ENCODE data around the gene LUZP2.

LUZP2 gene

GRCh38 chr11:24767411-24767810 is 270.6 kb downstream of the LUZP2 start:
- Histone ChIP-seq H3K27me3 (replicated peaks; ENCODE audit: control insufficient read depth, insufficient read depth, low read length, poor library complexity, severe bottlenecking) (no peaks in the 10 kb centered on the region), H3K36me3 (ENCODE audit: control insufficient read depth, insufficient read depth, low read length) (no peaks in the 10 kb centered on the region), H3K4me3 (ENCODE audit: insufficient read depth, low read depth, low read length, poor library complexity, severe bottlenecking) (no peak overlapping the region), H3K4me1 (ENCODE audit: control insufficient read depth, insufficient read depth, low read length, poor library complexity, severe bottlenecking) (no peaks in the 10 kb centered on the region), H3K27ac (ENCODE audit: insufficient read depth, low read length, poor library complexity, severe bottlenecking) (no peak overlapping the region), H3K9me3 (ENCODE audit: control insufficient read depth, low read length) (no peaks in the 10 kb centered on the region)
- DNase-seq, result no peak

- DNase-seq, result no peak
- no peak overlapping the region for H3K27ac ChIP-seq (ENCODE audit: insufficient read depth, low read length, poor library complexity, severe bottlenecking)
- no peak overlapping the region for H3K4me3 ChIP-seq (ENCODE audit: insufficient read depth, low read depth, low read length, poor library complexity, severe bottlenecking)
- no peaks in the 10 kb centered on the region for H3K4me1 ChIP-seq (ENCODE audit: control insufficient read depth, insufficient read depth, low read length, poor library complexity, severe bottlenecking)
- H3K9me3 ChIP-seq (ENCODE audit: control insufficient read depth, low read length), result no peaks in the 10 kb centered on the region
- no peaks in the 10 kb centered on the region for H3K27me3 ChIP-seq (replicated peaks; ENCODE audit: control insufficient read depth, insufficient read depth, low read length, poor library complexity, severe bottlenecking)
- no peaks in the 10 kb centered on the region for H3K36me3 ChIP-seq (ENCODE audit: control insufficient read depth, insufficient read depth, low read length)
These were observed 276.5 kb downstream of the LUZP2 start for GRCh38 chr11:24773322-24773721.

DNA sequence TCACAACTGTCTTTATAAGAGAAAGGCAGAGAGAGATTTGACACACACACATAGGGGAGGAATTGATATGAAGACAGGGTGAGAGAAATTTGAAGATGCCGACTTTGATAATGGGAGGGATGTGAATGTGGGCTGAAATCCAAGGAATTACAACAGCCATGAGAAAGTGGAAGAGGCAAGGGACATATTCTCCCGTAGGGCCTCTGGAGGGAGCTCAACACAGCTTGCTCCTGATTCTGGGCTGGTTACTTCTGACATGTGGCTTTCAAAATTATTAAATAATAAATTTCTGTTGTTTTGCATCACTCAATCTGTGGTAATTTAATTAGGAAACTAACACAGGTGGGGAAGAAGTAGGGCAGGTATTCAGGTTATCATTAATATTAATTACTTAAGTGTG is 282.9 kb downstream of the LUZP2 start:
- no peaks in the 10 kb centered on the region for H3K4me1 ChIP-seq (ENCODE audit: control insufficient read depth, insufficient read depth, low read length, poor library complexity, severe bottlenecking)
- no peak overlapping the region for H3K27ac ChIP-seq (ENCODE audit: insufficient read depth, low read length, poor library complexity, severe bottlenecking)
- H3K9me3 ChIP-seq (ENCODE audit: control insufficient read depth, low read length), result no peaks in the 10 kb centered on the region
- H3K36me3 ChIP-seq (ENCODE audit: control insufficient read depth, insufficient read depth, low read length), result no peaks in the 10 kb centered on the region
- DNase-seq, result no peak
- no peaks in the 10 kb centered on the region for H3K27me3 ChIP-seq (replicated peaks; ENCODE audit: control insufficient read depth, insufficient read depth, low read length, poor library complexity, severe bottlenecking)
- H3K4me3 ChIP-seq (ENCODE audit: insufficient read depth, low read depth, low read length, poor library complexity, severe bottlenecking), result no peak overlapping the region

GRCh38 chr11:24781288-24781687 is 284.4 kb downstream of the LUZP2 start:
- Histone ChIP-seq H3K4me1 (ENCODE audit: control insufficient read depth, insufficient read depth, low read length, poor library complexity, severe bottlenecking) (no peaks in the 10 kb centered on the region), H3K36me3 (ENCODE audit: control insufficient read depth, insufficient read depth, low read length) (no peaks in the 10 kb centered on the region), H3K27ac (ENCODE audit: insufficient read depth, low read length, poor library complexity, severe bottlenecking) (no peak overlapping the region), H3K9me3 (ENCODE audit: control insufficient read depth, low read length) (no peaks in the 10 kb centered on the region), H3K4me3 (ENCODE audit: insufficient read depth, low read depth, low read length, poor library complexity, severe bottlenecking) (no peak overlapping the region), H3K27me3 (replicated peaks; ENCODE audit: control insufficient read depth, insufficient read depth, low read length, poor library complexity, severe bottlenecking) (no peaks in the 10 kb centered on the region)
- no peak for DNase-seq

DNA sequence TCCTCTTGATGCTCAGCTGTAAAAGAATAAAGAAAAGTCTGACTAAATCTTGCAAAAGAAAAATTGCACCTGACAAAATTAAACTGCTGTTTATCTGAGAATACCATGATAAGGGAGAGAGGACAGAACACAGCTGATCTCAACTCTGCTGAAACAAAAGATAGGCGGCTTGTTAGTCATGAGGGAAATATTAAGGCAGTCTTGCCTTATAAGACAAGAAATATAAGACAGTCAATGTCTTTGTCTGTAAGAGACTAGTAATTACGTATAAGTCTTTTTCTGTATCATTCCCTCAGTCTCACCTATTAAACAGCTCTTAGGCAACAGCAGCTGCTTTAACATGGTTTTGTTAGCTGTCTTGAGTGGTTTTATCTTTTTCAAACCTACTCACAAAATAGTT is 296.6 kb downstream of the LUZP2 start:
- Histone ChIP-seq H3K27me3 (replicated peaks; ENCODE audit: control insufficient read depth, insufficient read depth, low read length, poor library complexity, severe bottlenecking) (no peaks in the 10 kb centered on the region), H3K4me1 (ENCODE audit: control insufficient read depth, insufficient read depth, low read length, poor library complexity, severe bottlenecking) (no peaks in the 10 kb centered on the region), H3K4me3 (ENCODE audit: insufficient read depth, low read depth, low read length, poor library complexity, severe bottlenecking) (no peak overlapping the region), H3K9me3 (ENCODE audit: control insufficient read depth, low read length) (no peaks in the 10 kb centered on the region), H3K36me3 (ENCODE audit: control insufficient read depth, insufficient read depth, low read length) (no peaks in the 10 kb centered on the region), H3K27ac (ENCODE audit: insufficient read depth, low read length, poor library complexity, severe bottlenecking) (no peak overlapping the region)
- no peak for DNase-seq

DNA sequence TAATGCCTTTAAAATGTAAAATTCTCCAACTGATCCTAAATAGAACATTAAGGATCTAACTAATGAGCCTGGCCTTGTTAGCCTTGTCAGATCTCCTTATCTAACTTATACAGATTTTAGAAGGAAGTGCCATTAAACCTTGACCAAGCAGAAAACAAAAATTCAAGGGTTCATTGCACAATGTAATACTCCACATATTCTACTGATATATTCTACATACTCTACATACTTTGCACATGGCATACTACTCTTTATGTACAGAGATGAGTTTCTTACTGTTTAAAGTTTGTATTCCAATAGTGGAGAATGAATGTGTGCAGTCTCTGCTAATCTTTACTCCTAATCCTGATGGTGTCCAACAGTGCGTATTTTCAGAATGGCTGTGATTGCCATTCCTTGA is 297.2 kb downstream of the LUZP2 start:
- Histone ChIP-seq H3K36me3 (ENCODE audit: control insufficient read depth, insufficient read depth, low read length) (no peaks in the 10 kb centered on the region), H3K9me3 (ENCODE audit: control insufficient read depth, low read length) (no peaks in the 10 kb centered on the region), H3K4me3 (ENCODE audit: insufficient read depth, low read depth, low read length, poor library complexity, severe bottlenecking) (no peak overlapping the region), H3K27ac (ENCODE audit: insufficient read depth, low read length, poor library complexity, severe bottlenecking) (no peak overlapping the region), H3K27me3 (replicated peaks; ENCODE audit: control insufficient read depth, insufficient read depth, low read length, poor library complexity, severe bottlenecking) (no peaks in the 10 kb centered on the region), H3K4me1 (ENCODE audit: control insufficient read depth, insufficient read depth, low read length, poor library complexity, severe bottlenecking) (no peaks in the 10 kb centered on the region)
- no peak for DNase-seq

DNA sequence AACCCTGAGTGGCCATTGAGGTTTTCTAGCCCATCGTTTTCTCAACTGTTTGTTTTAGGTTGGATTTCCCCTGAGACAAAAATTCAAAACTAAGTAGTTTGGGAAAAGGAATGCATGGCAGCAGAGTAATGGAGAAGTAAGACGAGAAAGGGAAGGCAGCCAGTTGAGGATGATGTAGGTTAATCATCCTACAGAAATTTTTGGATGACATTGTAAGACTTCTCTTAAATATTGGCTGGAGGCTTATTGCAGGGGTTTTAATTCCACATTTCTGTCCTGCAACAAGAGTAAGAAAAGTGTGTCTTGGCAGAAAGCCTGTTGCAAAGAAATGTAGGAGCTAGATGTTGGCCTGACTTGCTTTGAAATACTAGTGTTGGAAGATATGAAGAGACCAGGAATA is 308.8 kb downstream of the LUZP2 start:
- H3K4me3 ChIP-seq (ENCODE audit: insufficient read depth, low read depth, low read length, poor library complexity, severe bottlenecking), result no peak overlapping the region
- no peaks in the 10 kb centered on the region for H3K4me1 ChIP-seq (ENCODE audit: control insufficient read depth, insufficient read depth, low read length, poor library complexity, severe bottlenecking)
- DNase-seq, result no peak
- no peaks in the 10 kb centered on the region for H3K27me3 ChIP-seq (replicated peaks; ENCODE audit: control insufficient read depth, insufficient read depth, low read length, poor library complexity, severe bottlenecking)
- H3K27ac ChIP-seq (ENCODE audit: insufficient read depth, low read length, poor library complexity, severe bottlenecking), result no peak overlapping the region
- H3K36me3 ChIP-seq (ENCODE audit: control insufficient read depth, insufficient read depth, low read length), result no peaks in the 10 kb centered on the region
- no peaks in the 10 kb centered on the region for H3K9me3 ChIP-seq (ENCODE audit: control insufficient read depth, low read length)

GRCh38 chr11:24808173-24808572 is 311.3 kb downstream of the LUZP2 start:
- Histone ChIP-seq H3K4me3 (ENCODE audit: insufficient read depth, low read depth, low read length, poor library complexity, severe bottlenecking) (no peak overlapping the region), H3K27me3 (replicated peaks; ENCODE audit: control insufficient read depth, insufficient read depth, low read length, poor library complexity, severe bottlenecking) (no peaks in the 10 kb centered on the region), H3K27ac (ENCODE audit: insufficient read depth, low read length, poor library complexity, severe bottlenecking) (no peak overlapping the region), H3K9me3 (ENCODE audit: control insufficient read depth, low read length) (no peaks in the 10 kb centered on the region), H3K4me1 (ENCODE audit: control insufficient read depth, insufficient read depth, low read length, poor library complexity, severe bottlenecking) (no peaks in the 10 kb centered on the region), H3K36me3 (ENCODE audit: control insufficient read depth, insufficient read depth, low read length) (no peaks in the 10 kb centered on the region)
- DNase-seq, result no peak

GRCh38 chr11:24819006-24819405 is 322.2 kb downstream of the LUZP2 start:
- Histone ChIP-seq H3K27me3 (replicated peaks; ENCODE audit: control insufficient read depth, insufficient read depth, low read length, poor library complexity, severe bottlenecking) (no peaks in the 10 kb centered on the region), H3K4me1 (ENCODE audit: control insufficient read depth, insufficient read depth, low read length, poor library complexity, severe bottlenecking) (no peaks in the 10 kb centered on the region), H3K9me3 (ENCODE audit: control insufficient read depth, low read length) (no peaks in the 10 kb centered on the region), H3K36me3 (ENCODE audit: control insufficient read depth, insufficient read depth, low read length) (no peaks in the 10 kb centered on the region), H3K27ac (ENCODE audit: insufficient read depth, low read length, poor library complexity, severe bottlenecking) (no peak overlapping the region), H3K4me3 (ENCODE audit: insufficient read depth, low read depth, low read length, poor library complexity, severe bottlenecking) (no peak overlapping the region)
- DNase-seq, result no peak

DNA sequence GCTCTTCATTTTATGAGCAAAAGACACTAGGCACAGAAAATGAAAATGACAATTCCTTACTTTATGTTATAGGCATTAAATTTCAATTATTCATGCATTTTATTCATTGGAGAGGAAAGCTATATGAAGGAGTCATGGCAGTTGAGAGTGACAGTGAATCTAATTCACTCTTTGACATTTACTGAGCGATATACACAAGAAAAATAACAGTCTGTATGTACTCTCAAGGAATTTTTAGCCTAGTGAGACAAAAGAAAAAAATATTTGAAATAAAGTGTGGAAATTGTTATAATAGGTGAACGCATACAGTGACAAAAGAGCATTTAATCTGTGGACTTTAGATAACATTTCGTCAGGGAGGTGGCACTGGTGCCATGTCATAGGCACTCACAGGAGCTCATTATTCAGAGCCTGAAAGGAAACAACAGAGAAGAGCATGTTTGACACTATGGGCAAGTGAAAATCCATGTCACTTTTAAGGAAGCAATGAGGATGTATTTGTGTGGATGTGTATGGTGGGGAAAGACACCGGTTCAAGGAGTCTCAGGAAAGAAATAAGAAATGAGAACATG is 323.1 kb downstream of the LUZP2 start:
- Histone ChIP-seq H3K9me3 (ENCODE audit: control insufficient read depth, low read length) (no peaks in the 10 kb centered on the region), H3K27ac (ENCODE audit: insufficient read depth, low read length, poor library complexity, severe bottlenecking) (no peak overlapping the region), H3K36me3 (ENCODE audit: control insufficient read depth, insufficient read depth, low read length) (no peaks in the 10 kb centered on the region), H3K4me1 (ENCODE audit: control insufficient read depth, insufficient read depth, low read length, poor library complexity, severe bottlenecking) (no peaks in the 10 kb centered on the region), H3K27me3 (replicated peaks; ENCODE audit: control insufficient read depth, insufficient read depth, low read length, poor library complexity, severe bottlenecking) (no peaks in the 10 kb centered on the region), H3K4me3 (ENCODE audit: insufficient read depth, low read depth, low read length, poor library complexity, severe bottlenecking) (no peak overlapping the region)
- DNase-seq, result no peak

GRCh38 chr11:24820541-24820940 is 323.7 kb downstream of the LUZP2 start:
- Histone ChIP-seq H3K27me3 (replicated peaks; ENCODE audit: control insufficient read depth, insufficient read depth, low read length, poor library complexity, severe bottlenecking) (no peaks in the 10 kb centered on the region), H3K4me3 (ENCODE audit: insufficient read depth, low read depth, low read length, poor library complexity, severe bottlenecking) (no peak overlapping the region), H3K4me1 (ENCODE audit: control insufficient read depth, insufficient read depth, low read length, poor library complexity, severe bottlenecking) (no peaks in the 10 kb centered on the region), H3K36me3 (ENCODE audit: control insufficient read depth, insufficient read depth, low read length) (no peaks in the 10 kb centered on the region), H3K9me3 (ENCODE audit: control insufficient read depth, low read length) (no peaks in the 10 kb centered on the region), H3K27ac (ENCODE audit: insufficient read depth, low read length, poor library complexity, severe bottlenecking) (no peak overlapping the region)
- DNase-seq, result no peak

All from effector memory CD4-positive, alpha-beta T cell (primary cell).